Muscle of leg (tissue), 11 donors: ENCODE results near the gene HLA-DQB1. TPM values are rescaled to one million over a fixed set of nuclear protein-coding genes. Genes with fewer than 3 reads are reported as not detected.

Source experiments
- DNase-seq: peaks from one replicate; pipeline ENCODE4 v3.0.0; 2013
- H3K27ac ChIP-seq: one replicate; pipeline ENCODE4 v1.5.1; 2013; ENCODE audit warnings: mild to moderate bottlenecking, low read length, control low read depth
- H3K27me3 ChIP-seq: one replicate; pipeline ENCODE4 v1.6.1; 2013; ENCODE audit warnings: low read length; ENCODE audit not compliant: control insufficient read depth, insufficient read depth
- H3K36me3 ChIP-seq: one replicate; pipeline ENCODE4 v1.6.1; 2013; ENCODE audit warnings: low read length; ENCODE audit not compliant: control insufficient read depth, insufficient read depth
- H3K4me1 ChIP-seq: one replicate; pipeline ENCODE4 v1.6.1; 2013; ENCODE audit warnings: low read length; ENCODE audit not compliant: control insufficient read depth, insufficient read depth
- H3K4me3 ChIP-seq: one replicate; pipeline ENCODE4 v1.5.1; 2013; ENCODE audit warnings: low read length, control low read depth
- H3K9me3 ChIP-seq: replicated peaks from 2 replicates; pipeline ENCODE4 v1.6.1; 2013; ENCODE audit warnings: low read depth, low read length; ENCODE audit not compliant: control insufficient read depth
- WGBS: methylation state at CpG from one replicate; pipeline ENCODE4 v1.1.5; 2013; ENCODE audit warnings: missing lambda C conversion rate; ENCODE audit not compliant: insufficient coverage; 5-methylcytosine and 5-hydroxymethylcytosine counted together
- polyA plus RNA-seq, 8 donors: library from polyadenylated mRNA; unstranded; fragments of 120-200 nt; gene quantifications; one replicate each; pipeline versions ENCODE4 v1.2.1 to v1.2.3, GENCODE V29; 2013; ENCODE audit warnings: inconsistent platforms in 1 of 8, low replicate concordance in 1 of 8; ENCODE audit not compliant: insufficient read length in 8 of 8, insufficient read depth in 1 of 8
- total RNA-seq: library from RNA; stranded (reverse); fragments of 120-200 nt; gene quantifications from one replicate; pipeline ENCODE4 v1.2.4, GENCODE V29; 2013

Gene HLA-DQB1
- total and polyA plus RNA-seq, 9 donors: 0.37 to 5.0 (median 3.8) TPM

- Histone ChIP-seq H3K36me3 (no peaks in the 10 kb centered on the region), H3K4me1 (no peaks in the 10 kb centered on the region), H3K9me3 (no peaks in the 10 kb centered on the region), H3K27ac (no peak overlapping the region), H3K4me3 (no peak overlapping the region), H3K27me3 (peaks cover 2% of the 10 kb centered on the region)
- no peak for DNase-seq
- WGBS: no CpG with 5 or more reads among the region's 6 CpGs
These were observed 53.0 kb downstream of the HLA-DQB1 start for GRCh38 chr6:32613475-32613874.

GRCh38 chr6:32610682-32611296 lies 55.7 kb downstream of the HLA-DQB1 start:
- peaks cover 2% of the 10 kb centered on the region for H3K27me3 ChIP-seq
- no peak overlapping the region for H3K4me3 ChIP-seq
- no CpG with 5 or more reads among the region's 3 CpGs for WGBS
- H3K27ac ChIP-seq: no peak overlapping the region
- no peaks in the 10 kb centered on the region for H3K4me1 ChIP-seq
- H3K36me3 ChIP-seq: no peaks in the 10 kb centered on the region
- no peak for DNase-seq
- H3K9me3 ChIP-seq: no peaks in the 10 kb centered on the region

- peak; percentile 92 for DNase-seq
- Histone ChIP-seq H3K4me1 (no peaks in the 10 kb centered on the region), H3K9me3 (no peaks in the 10 kb centered on the region), H3K36me3 (no peaks in the 10 kb centered on the region), H3K4me3 (no peak overlapping the region), H3K27ac (peak overlapping the region; percentile 40), H3K27me3 (peaks cover 2% of the 10 kb centered on the region)
- WGBS: 8% methylated on average over 2 of the region's 8 CpGs
These were observed 56.5 kb downstream of the HLA-DQB1 start for GRCh38 chr6:32609731-32610640.

Other genes with a start within 250 kb of the HLA-DQB1 start
- 30.7 TPM for gene HLA-DRA, start 226.8 kb downstream of the HLA-DQB1 start, total RNA-seq
- gene HLA-DRA, start 226.8 kb downstream of the HLA-DQB1 start, polyA plus RNA-seq: 10 to 100 TPM; 19.9 to 34.2 (median 26.0) TPM
- 8.4 TPM for gene HLA-DRB5, start 136.4 kb downstream of the HLA-DQB1 start, total RNA-seq
- gene HLA-DRB5, start 136.4 kb downstream of the HLA-DQB1 start, polyA plus RNA-seq: 10 to 100 TPM in 2 of 8 donors, 1 to 10 TPM in 6; 2.3 to 15.3 (median 3.9) TPM
- gene HLA-DRB1, start 76.8 kb downstream of the HLA-DQB1 start, total RNA-seq: 16.8 TPM
- 10 to 100 TPM in 4 of 8 donors, 1 to 10 TPM in 4; 4.3 to 16.5 (median 11.0) TPM for gene HLA-DRB1, start 76.8 kb downstream of the HLA-DQB1 start, polyA plus RNA-seq
- 2.6 TPM for gene HLA-DQA1, start 29.3 kb downstream of the HLA-DQB1 start, total RNA-seq
- 1 to 10 TPM; 1.5 to 3.3 (median 2.8) TPM for gene HLA-DQA1, start 29.3 kb downstream of the HLA-DQB1 start, polyA plus RNA-seq
- 0.13 TPM for gene HLA-DQA2, start 74.7 kb upstream of the HLA-DQB1 start, total RNA-seq
- under 1 TPM in 5 of 8 donors, not detected in 3; 0.30 to 0.80 (median 0.36) TPM for gene HLA-DQA2, start 74.7 kb upstream of the HLA-DQB1 start, polyA plus RNA-seq
- gene HLA-DQB2, start 96.9 kb upstream of the HLA-DQB1 start, total RNA-seq: 0.18 TPM
- under 1 TPM in 7 of 8 donors, not detected in 1; 0.08 to 0.40 (median 0.23) TPM for gene HLA-DQB2, start 96.9 kb upstream of the HLA-DQB1 start, polyA plus RNA-seq
- gene HLA-DOB, start 150.3 kb upstream of the HLA-DQB1 start, total RNA-seq: 0.09 TPM
- gene HLA-DOB, start 150.3 kb upstream of the HLA-DQB1 start, polyA plus RNA-seq: under 1 TPM in 3 of 8 donors, not detected in 5; 0.14 to 0.33 (median 0.16) TPM
- gene TAP2, start 172.1 kb upstream of the HLA-DQB1 start, total RNA-seq: 4.6 TPM
- gene TAP2, start 172.1 kb upstream of the HLA-DQB1 start, polyA plus RNA-seq: 1 to 10 TPM; 4.5 to 8.7 (median 6.9) TPM
- gene PSMB8, start 177.4 kb upstream of the HLA-DQB1 start, total RNA-seq: 16.4 TPM
- gene PSMB8, start 177.4 kb upstream of the HLA-DQB1 start, polyA plus RNA-seq: 10 to 100 TPM; 10.9 to 18.1 (median 16.3) TPM
- 8.2 TPM for gene TAP1, start 187.0 kb upstream of the HLA-DQB1 start, total RNA-seq
- gene TAP1, start 187.0 kb upstream of the HLA-DQB1 start, polyA plus RNA-seq: 10 to 100 TPM in 1 of 8 donors, 1 to 10 TPM in 7; 6.2 to 11.0 (median 8.1) TPM
- 4.3 TPM for gene PSMB9, start 187.5 kb upstream of the HLA-DQB1 start, total RNA-seq
- 1 to 10 TPM; 4.3 to 6.3 (median 4.6) TPM for gene PSMB9, start 187.5 kb upstream of the HLA-DQB1 start, polyA plus RNA-seq